Lung (tissue), 12 donors: ENCODE measurements around the gene MRC2. TPM values are rescaled to one million over a fixed set of nuclear protein-coding genes. Genes with fewer than 3 reads are reported as not detected.

ENCODE experiments used
- ATAC-seq: fragments of 200-7000 bp; cut with Tn5 transposase; one replicate; pipeline ENCODE4 v1.9.1; 2020; ENCODE audit warnings: moderate number of reproducible peaks; ENCODE audit not compliant: insufficient read depth, low FRiP score
- DNase-seq, 3 donors: peaks; one replicate each; pipeline ENCODE4 v3.0.0-alpha.2; 2013 to 2017
- H3K27ac ChIP-seq, 2 donors: one replicate each; pipeline ENCODE4 v1.5.1; 2013; ENCODE audit warnings: mild to moderate bottlenecking in 2 of 2, moderate library complexity in 2 of 2, control low read depth in 1 of 2, inconsistent platforms in 1 of 2, low read depth in 1 of 2, low read length in 1 of 2
- H3K27me3 ChIP-seq, 3 donors: one replicate each; pipeline ENCODE4 v1.5.1; 2013; ENCODE audit warnings: low read length in 2 of 3; ENCODE audit not compliant: control insufficient read depth in 3 of 3, insufficient read depth in 3 of 3
- H3K36me3 ChIP-seq, 4 donors: one replicate each; pipeline ENCODE4 v1.5.1; 2013; ENCODE audit warnings: low read length in 4 of 4, mild to moderate bottlenecking in 1 of 4, moderate library complexity in 1 of 4; ENCODE audit not compliant: control insufficient read depth in 4 of 4, insufficient read depth in 4 of 4
- H3K4me1 ChIP-seq, 5 donors: one replicate each; pipeline ENCODE4 v1.5.1; 2013; ENCODE audit warnings: low read length in 5 of 5, mild to moderate bottlenecking in 2 of 5, moderate library complexity in 1 of 5; ENCODE audit not compliant: control insufficient read depth in 5 of 5, insufficient read depth in 5 of 5
- H3K4me3 ChIP-seq: one replicate; pipeline ENCODE4 v1.5.1; 2013; ENCODE audit warnings: mild to moderate bottlenecking, control low read depth, moderate library complexity
- H3K9ac ChIP-seq, 2 donors: one replicate each; pipeline ENCODE4 v1.5.1; 2013; ENCODE audit warnings: low read length in 2 of 2, control low read depth in 1 of 2; ENCODE audit not compliant: insufficient read depth in 1 of 2
- H3K9me3 ChIP-seq, 4 donors: one replicate each; pipeline ENCODE4 v1.5.1; 2013; ENCODE audit warnings: low read length in 3 of 4, mild to moderate bottlenecking in 1 of 4, moderate library complexity in 1 of 4; ENCODE audit not compliant: control insufficient read depth in 4 of 4, insufficient read depth in 3 of 4
- CTCF ChIP-seq: IDR thresholded peaks from 2 replicates; pipeline ENCODE4 v1.5.1; 2012; ENCODE audit warnings: mild to moderate bottlenecking; ENCODE audit errors: control extremely low read depth, extremely low read depth
- WGBS, 2 donors: extraction: QIAGEN DNeasy Blood & Tissue Kit; methylation state at CpG; one replicate each; pipeline ENCODE4 v1.1.7; 2013; 5-methylcytosine and 5-hydroxymethylcytosine counted together
- polyA plus RNA-seq, 2 donors: library from polyadenylated mRNA; stranded (reverse); fragments of 200-250 nt; gene quantifications; one replicate each; pipeline ENCODE4 v1.2.1, GENCODE V29; 2013
- total RNA-seq, 2 donors: library from RNA; depleted of rRNA in 1 of 2; stranded (reverse); fragments of >200 nt in 1 of 2; gene quantifications; one replicate each; pipeline ENCODE4 v1.2.1, GENCODE V29; 2014 to 2021
- donor health status: control.
- donor health status: control.
- donor health status: Bipolar disorder and iron deficiency.
- donor health status: healthy.
- donor health status: DM: yes; HTN: yes; CAD: no.

The MRC2 gene
- total and polyA plus RNA-seq, 4 donors = 15.9 to 82.3 (median 68.5) TPM

- DNase-seq = no peak
- 94 to 95% methylated on average over 23 of the region's 23 CpGs for WGBS, 2 donors
- ATAC-seq = no peak
Observed at GRCh38 chr17:62716834-62717588, 89.5 kb downstream of the MRC2 start.

GRCh38 chr17:62717589-62717855 lies 90.1 kb downstream of the MRC2 start:
- ATAC-seq = no peak
- Histone ChIP-seq H3K4me3 (no peak overlapping the region), H3K4me1 (no peaks in the 10 kb centered on the region), H3K27me3 (no peaks in the 10 kb centered on the region), H3K27ac (no peak overlapping the region), H3K9me3 (no peaks in the 10 kb centered on the region), H3K36me3 (no peaks in the 10 kb centered on the region), H3K9ac (no peak overlapping the region)
- WGBS, 2 donors = 97 to 100% methylated on average over 6 of the region's 6 CpGs
- no peak for TF ChIP-seq CTCF
- no peak for DNase-seq

More at GRCh38 chr17:62716834-62717588, 89.5 kb downstream of the MRC2 start:
- H3K36me3 ChIP-seq = no peaks in the 10 kb centered on the region
- H3K9me3 ChIP-seq = no peaks in the 10 kb centered on the region
- peaks cover 0 to 4% (median 2%) of the 10 kb centered on the region in 5 donors for H3K4me1 ChIP-seq
- H3K9ac ChIP-seq = no peak overlapping the region
- no peaks in the 10 kb centered on the region for H3K27me3 ChIP-seq
- no peak overlapping the region for H3K27ac ChIP-seq
- no peak overlapping the region for H3K4me3 ChIP-seq
- no peak for TF ChIP-seq CTCF

DNA sequence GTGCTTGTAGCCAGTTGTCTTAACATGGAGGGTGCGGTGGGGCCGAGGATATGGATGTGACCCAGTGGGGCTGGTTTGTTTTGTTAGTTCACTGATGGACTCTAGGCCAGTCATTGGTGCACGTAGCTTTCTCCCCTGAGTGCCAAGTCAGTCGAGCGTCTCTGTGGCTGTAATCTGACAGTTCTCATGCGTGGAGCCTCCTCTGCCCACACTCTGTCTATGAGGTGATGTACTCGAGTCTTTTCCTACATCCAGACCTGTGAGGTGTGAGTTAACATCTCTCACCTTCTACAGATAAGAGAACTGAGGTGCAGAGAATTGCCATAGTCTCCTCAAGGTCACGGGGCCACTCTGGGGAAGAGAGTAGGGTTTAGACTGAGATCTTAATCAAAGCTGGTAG lies 90.4 kb downstream of the MRC2 start:
- Histone ChIP-seq H3K27me3 (no peaks in the 10 kb centered on the region), H3K36me3 (no peaks in the 10 kb centered on the region), H3K27ac (no peak overlapping the region), H3K9me3 (no peaks in the 10 kb centered on the region), H3K4me1 (no peaks in the 10 kb centered on the region), H3K4me3 (no peak overlapping the region), H3K9ac (no peak overlapping the region)
- ATAC-seq (no peak), DNase-seq (no peak)
- WGBS, 2 donors = 94% methylated on average over 8 of the region's 8 CpGs
- no peak for TF ChIP-seq CTCF

GRCh38 chr17:62718429-62718828 lies 91.0 kb downstream of the MRC2 start:
- no peaks in the 10 kb centered on the region for H3K9me3 ChIP-seq
- ATAC-seq (no peak), DNase-seq (no peak)
- no peak overlapping the region for H3K9ac ChIP-seq
- H3K4me1 ChIP-seq = no peaks in the 10 kb centered on the region
- H3K27me3 ChIP-seq = no peaks in the 10 kb centered on the region
- WGBS, 2 donors = 88% methylated on average over 11 of the region's 11 CpGs
- no peak overlapping the region for H3K27ac ChIP-seq
- TF ChIP-seq CTCF = no peak
- no peak overlapping the region for H3K4me3 ChIP-seq
- no peaks in the 10 kb centered on the region for H3K36me3 ChIP-seq
